K562 (cell line): ENCODE measurements around the gene PDE1C.

Experiments used
- EGR1 ChIP-seq: fragments of 450-650 bp; conservative IDR thresholded peaks from 2 replicates; pipeline ENCODE4 v1.6.1; 2017; ENCODE audit warnings: mild to moderate bottlenecking
- MTA2 ChIP-seq: fragments of 450-650 bp; IDR thresholded peaks from 2 replicates; pipeline ENCODE4 v1.6.1; 2016; ENCODE audit warnings: low read depth
- POLR3A ChIP-seq: IDR thresholded peaks from 2 replicates; pipeline ENCODE4 v1.6.1; 2011; ENCODE audit warnings: borderline replicate concordance, mild to moderate bottlenecking, moderate library complexity; ENCODE audit not compliant: insufficient read length, insufficient read depth; ENCODE audit errors: extremely low read depth
- TF ChIP-seq, protein P1 (sequence below): fragments of 250-450 bp; sonication (Bioruptor Pico); IDR thresholded peaks from 2 replicates; pipeline ENCODE4 v1.5.0; 2021

- TF ChIP-seq EGR1, result no peak
- TF ChIP-seq POLR3A, result no peak
- TF ChIP-seq, protein P1, sequence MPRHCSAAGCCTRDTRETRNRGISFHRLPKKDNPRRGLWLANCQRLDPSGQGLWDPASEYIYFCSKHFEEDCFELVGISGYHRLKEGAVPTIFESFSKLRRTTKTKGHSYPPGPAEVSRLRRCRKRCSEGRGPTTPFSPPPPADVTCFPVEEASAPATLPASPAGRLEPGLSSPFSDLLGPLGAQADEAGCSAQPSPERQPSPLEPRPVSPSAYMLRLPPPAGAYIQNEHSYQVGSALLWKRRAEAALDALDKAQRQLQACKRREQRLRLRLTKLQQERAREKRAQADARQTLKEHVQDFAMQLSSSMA (CRISPR knock-in tag), result no peak
- TF ChIP-seq MTA2, result no peak
Measured at GRCh38 chr7:31852462-31852861, 217.7 kb downstream of the PDE1C start.
